ENCODE data around the gene KIRREL3. TPM values are rescaled to one million over a fixed set of nuclear protein-coding genes. Genes with fewer than 3 reads are reported as not detected.

KIRREL3 gene
- total RNA-seq, 2 donors from 2014 or later, result 0.28 TPM; not detected in 1

GRCh38 chr11:126460417-126461095 lies 540.0 kb downstream of the KIRREL3 start:
- Histone ChIP-seq H3K27ac (no peak overlapping the region), H3K4me1 (replicated peaks) (peaks cover 2% of the 10 kb centered on the region), H3K27me3 (replicated peaks; ENCODE audit: insufficient read depth) (no peaks in the 10 kb centered on the region), H3K4me3 (no peak overlapping the region), H3K9me3 (no peaks in the 10 kb centered on the region), H3K36me3 (no peaks in the 10 kb centered on the region)
- no peak for TF ChIP-seq POLR2A (IDR thresholded peaks at IDR 0.05)
- intact Hi-C loops (cut with DNase I), result no loop called here
- 88% methylated on average over 15 of the region's 15 CpGs for WGBS
- DNase-seq (ENCODE audit: low spot score), result no peak

- H3K4me1 ChIP-seq (replicated peaks), result no peaks in the 10 kb centered on the region
- DNase-seq (ENCODE audit: low spot score), result no peak
- no peak overlapping the region for H3K4me3 ChIP-seq
- no peaks in the 10 kb centered on the region for H3K36me3 ChIP-seq
- H3K27ac ChIP-seq, result no peak overlapping the region
- intact Hi-C loops (cut with DNase I), result no loop called here
- TF ChIP-seq CTCF (IDR thresholded peaks at IDR 0.05), result no peak
- no peak for TF ChIP-seq POLR2AphosphoS5 (IDR thresholded peaks at IDR 0.05)
- no peak for TF ChIP-seq POLR2A (IDR thresholded peaks at IDR 0.05)
- H3K9me3 ChIP-seq, result no peaks in the 10 kb centered on the region
- 43% methylated on average over 10 of the region's 10 CpGs for WGBS
- no peaks in the 10 kb centered on the region for H3K27me3 ChIP-seq (replicated peaks; ENCODE audit: insufficient read depth)
Measured at GRCh38 chr11:126459691-126460281, 540.8 kb downstream of the KIRREL3 start.

- Histone ChIP-seq H3K36me3 (no peaks in the 10 kb centered on the region), H3K4me3 (no peak overlapping the region), H3K27ac (no peak overlapping the region), H3K9me3 (no peaks in the 10 kb centered on the region), H3K4me1 (replicated peaks) (no peaks in the 10 kb centered on the region), H3K27me3 (replicated peaks; ENCODE audit: insufficient read depth) (no peaks in the 10 kb centered on the region)
- TF ChIP-seq CTCF (IDR thresholded peaks at IDR 0.05) (no peak), POLR2AphosphoS5 (IDR thresholded peaks at IDR 0.05) (no peak), POLR2A (IDR thresholded peaks at IDR 0.05) (no peak)
- intact Hi-C loops (cut with DNase I), result no loop called here
- WGBS, result 90% methylated on average over 8 of the region's 8 CpGs
- DNase-seq (ENCODE audit: low spot score), result no peak
Measured at GRCh38 chr11:126457817-126458216, 542.8 kb downstream of the KIRREL3 start.

- no peak for DNase-seq (ENCODE audit: low spot score)
Measured at GRCh38 chr11:126456783-126457542, 543.6 kb downstream of the KIRREL3 start.

More at GRCh38 chr11:126456783-126457542, 543.6 kb downstream of the KIRREL3 start:
- H3K4me3 ChIP-seq, result no peak overlapping the region
- H3K27me3 ChIP-seq (replicated peaks; ENCODE audit: insufficient read depth), result no peaks in the 10 kb centered on the region
- H3K36me3 ChIP-seq, result no peaks in the 10 kb centered on the region
- no peaks in the 10 kb centered on the region for H3K9me3 ChIP-seq
- TF ChIP-seq POLR2A (IDR thresholded peaks at IDR 0.05), result no peak
- no peak for TF ChIP-seq CTCF (IDR thresholded peaks at IDR 0.05)
- TF ChIP-seq POLR2AphosphoS5 (IDR thresholded peaks at IDR 0.05), result no peak
- 92% methylated on average over 20 of the region's 20 CpGs for WGBS
- intact Hi-C loops (cut with DNase I), result no loop called here
- no peak overlapping the region for H3K27ac ChIP-seq
- H3K4me1 ChIP-seq (replicated peaks), result no peaks in the 10 kb centered on the region

All from prostate gland (tissue), 2 donors.